ENCODE results near the gene CD74.

The CD74 gene

DNA sequence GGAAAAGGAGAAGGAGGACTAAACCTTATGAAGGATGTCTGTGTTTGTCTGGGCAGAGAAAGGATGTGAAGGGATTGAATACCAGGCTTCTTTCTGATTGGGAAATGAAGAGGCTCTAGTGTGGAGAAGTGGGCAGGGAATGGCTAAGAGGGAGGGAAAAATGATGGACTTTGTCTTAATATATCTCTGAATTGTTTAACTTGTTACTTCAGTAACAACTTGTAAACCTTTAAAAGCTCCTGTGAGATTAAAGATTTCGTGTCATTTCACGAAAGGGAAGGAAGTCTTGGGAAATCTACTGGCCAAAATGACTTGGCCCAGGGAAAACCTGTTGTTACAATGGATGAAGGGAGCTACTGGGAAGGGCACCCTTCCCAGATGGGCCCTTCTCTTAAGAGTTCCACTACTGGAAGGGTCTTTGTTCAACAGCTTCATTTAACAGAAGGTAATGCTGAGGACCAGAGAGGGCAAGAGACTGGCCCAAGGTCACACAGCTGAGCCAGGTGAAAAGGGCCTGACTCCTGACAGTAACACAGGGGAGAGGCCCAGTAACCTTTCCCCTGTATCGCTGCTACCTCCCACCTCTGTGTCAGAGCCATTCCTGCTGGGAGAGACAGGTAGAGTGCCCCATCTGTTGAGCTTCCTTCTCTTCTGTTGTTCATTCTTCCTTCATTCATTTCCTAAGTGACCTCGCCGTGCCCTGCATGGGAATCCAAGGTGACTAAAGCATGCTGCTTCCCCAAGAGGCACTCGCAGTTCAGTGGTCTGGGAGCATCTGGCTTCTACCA is 60.3 kb downstream of the CD74 start:
- Mint-ChIP-seq H3K27ac (peak overlapping the region; percentile 10), H3K27me3 (no peaks in the 10 kb centered on the region), H3K36me3 (no peaks in the 10 kb centered on the region), H3K4me1 (ENCODE audit: low read depth) (peaks cover 21% of the 10 kb centered on the region), H3K4me3 (no peak overlapping the region), H3K9me3 (ENCODE audit: low read depth) (no peaks in the 10 kb centered on the region)
